ENCODE measurements around the gene KCNQ1. TPM values are rescaled to one million over a fixed set of nuclear protein-coding genes. Genes with fewer than 3 reads are reported as not detected.

The KCNQ1 gene
- total RNA-seq, 1 experiment from 2014 or later = 10.7 TPM

DNA sequence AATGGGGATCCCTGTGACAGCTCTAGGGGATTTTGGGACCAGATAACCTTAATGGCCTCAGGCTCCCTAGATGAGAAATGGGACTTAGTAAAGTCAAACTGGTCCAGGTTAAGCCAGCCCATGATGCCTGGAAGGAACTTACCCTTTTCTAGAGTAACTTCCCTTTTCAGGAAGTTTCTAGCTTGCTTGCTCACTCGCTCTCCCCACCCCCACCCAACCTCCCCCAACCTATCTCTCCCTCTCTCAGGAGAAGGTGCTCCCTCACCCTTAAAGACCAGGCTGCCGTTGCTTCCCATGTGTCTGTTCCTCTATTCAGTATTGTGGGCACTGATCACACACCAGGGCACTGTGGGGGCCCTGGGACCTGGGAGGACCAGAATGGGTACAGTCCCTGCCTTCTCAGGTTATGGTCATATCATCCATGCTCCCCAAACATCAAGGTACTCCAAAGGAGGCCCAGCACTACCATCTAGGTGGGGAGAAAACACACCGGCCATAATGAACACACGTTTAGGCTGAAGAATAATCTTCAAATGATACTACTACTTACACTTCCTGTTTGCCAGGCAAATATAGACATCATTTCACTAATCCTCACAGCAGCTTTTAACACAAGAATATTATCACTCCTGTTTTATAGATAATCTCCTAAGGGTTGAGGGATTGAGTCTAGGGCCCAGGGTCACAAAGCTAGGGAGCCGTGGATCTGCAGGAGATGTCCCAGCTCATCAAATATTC lies 236.8 kb downstream of the KCNQ1 start:
- Histone ChIP-seq H3K9me3 (ENCODE audit: control insufficient read depth in 1 of 2, insufficient read depth in 1 of 2, low read depth in 1 of 2, low read length in 2 of 2) (no peaks in the 10 kb centered on the region), H3K9ac (ENCODE audit: low read length) (no peak overlapping the region), H3K9me2 (ENCODE audit: insufficient read depth) (no peaks in the 10 kb centered on the region), H3K79me2 (ENCODE audit: insufficient read depth, low read length) (peaks cover 31% of the 10 kb centered on the region), H3K4me3 (replicated peaks in 1 of 2; ENCODE audit: low read depth in 1 of 2, low read length in 2 of 2) (no peak overlapping the region), H3K27me3 (ENCODE audit: insufficient read depth, low read length) (no peaks in the 10 kb centered on the region), H3K4me2 (ENCODE audit: low read length) (no peak overlapping the region), H3K36me3 (ENCODE audit: control insufficient read depth in 1 of 2, insufficient read depth in 2 of 2, low read length in 2 of 2) (no peaks in the 10 kb centered on the region), H3K27ac (ENCODE audit: low read depth, low read length) (no peak overlapping the region), H2AFZ (ENCODE audit: low read depth, low read length, poor library complexity, severe bottlenecking) (no peak overlapping the region), H3K4me1 (ENCODE audit: control insufficient read depth in 1 of 2, insufficient read depth in 2 of 2, low read length in 2 of 2) (no peaks in the 10 kb centered on the region), H4K20me1 (ENCODE audit: insufficient read depth) (no peaks in the 10 kb centered on the region)
- no peak for ATAC-seq
- ChIA-PET CTCF (no interaction called here), POLR2A (no interaction called here), RAD21 (ENCODE audit: low non-redundant PET in 1 of 2, low total read pairs in 2 of 2, uncharacterized antibody in 2 of 2, unreplicated experiment in 2 of 2) (interaction anchor here in 1 of 2 experiments (0.6 kb wide), 1 partner anchor 206 kb away, joined by 5 read pairs; no protein-coding TSS in a partner anchor)
- TF ChIP-seq SRF (IDR thresholded peaks at IDR 0.05; ENCODE audit: low read depth) (no peak), POLR2AphosphoS5 (IDR thresholded peaks at IDR 0.05; ENCODE audit: low read depth, low read length) (no peak), CBX3 (IDR thresholded peaks at IDR 0.05; ENCODE audit: low read depth) (no peak), POLR2A (IDR thresholded peaks at IDR 0.05; ENCODE audit: borderline replicate concordance, extremely low read depth, insufficient read depth, insufficient read length) (no peak), SP1 (IDR thresholded peaks at IDR 0.05; ENCODE audit: low read depth) (no peak), SIN3A (IDR thresholded peaks at IDR 0.05; ENCODE audit: low read depth) (no peak), ZNF274 (IDR thresholded peaks at IDR 0.05; ENCODE audit: low read depth, low read length) (no peak), EZH2 (IDR thresholded peaks at IDR 0.05) (no peak)
- TF ChIP-seq, protein P1, sequence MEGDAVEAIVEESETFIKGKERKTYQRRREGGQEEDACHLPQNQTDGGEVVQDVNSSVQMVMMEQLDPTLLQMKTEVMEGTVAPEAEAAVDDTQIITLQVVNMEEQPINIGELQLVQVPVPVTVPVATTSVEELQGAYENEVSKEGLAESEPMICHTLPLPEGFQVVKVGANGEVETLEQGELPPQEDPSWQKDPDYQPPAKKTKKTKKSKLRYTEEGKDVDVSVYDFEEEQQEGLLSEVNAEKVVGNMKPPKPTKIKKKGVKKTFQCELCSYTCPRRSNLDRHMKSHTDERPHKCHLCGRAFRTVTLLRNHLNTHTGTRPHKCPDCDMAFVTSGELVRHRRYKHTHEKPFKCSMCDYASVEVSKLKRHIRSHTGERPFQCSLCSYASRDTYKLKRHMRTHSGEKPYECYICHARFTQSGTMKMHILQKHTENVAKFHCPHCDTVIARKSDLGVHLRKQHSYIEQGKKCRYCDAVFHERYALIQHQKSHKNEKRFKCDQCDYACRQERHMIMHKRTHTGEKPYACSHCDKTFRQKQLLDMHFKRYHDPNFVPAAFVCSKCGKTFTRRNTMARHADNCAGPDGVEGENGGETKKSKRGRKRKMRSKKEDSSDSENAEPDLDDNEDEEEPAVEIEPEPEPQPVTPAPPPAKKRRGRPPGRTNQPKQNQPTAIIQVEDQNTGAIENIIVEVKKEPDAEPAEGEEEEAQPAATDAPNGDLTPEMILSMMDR (IDR thresholded peaks at IDR 0.05 in 2 of 3, conservative IDR thresholded peaks at IDR 0.05 in 1 of 3; ENCODE audit: borderline replicate concordance in 1 of 3, insufficient read depth in 1 of 3, low read depth in 2 of 3, low read length in 2 of 3) = no peak
- intact Hi-C loops (cut with micrococcal nuclease) = no loop called here
- DNase-seq (ENCODE audit: low read depth, low spot score) = no peak
- BruUV-seq (replicated peaks) = no TSS peak
